Liver (tissue), 9 donors: ENCODE data around the gene AMY1C. TPM values are rescaled to one million over a fixed set of nuclear protein-coding genes. Genes with fewer than 3 reads are reported as not detected.

ENCODE experiments used
- DNase-seq: peaks from one replicate; pipeline ENCODE4 v3.0.0-alpha.2; 2017; ENCODE audit warnings: low spot score
- H3K27ac ChIP-seq, 2 donors: one replicate each; pipeline ENCODE4 v1.7.0; 2013; ENCODE audit warnings: inconsistent platforms in 2 of 2, low read length in 2 of 2, control low read depth in 1 of 2, low read depth in 1 of 2, mild to moderate bottlenecking in 1 of 2
- H3K27me3 ChIP-seq, 4 donors: one replicate each; pipeline versions ENCODE4 v1.6.1 to v1.7.0; 2013; ENCODE audit warnings: low read length in 3 of 4, inconsistent platforms in 1 of 4, mild to moderate bottlenecking in 1 of 4, moderate library complexity in 1 of 4; ENCODE audit not compliant: control insufficient read depth in 4 of 4, insufficient read depth in 4 of 4
- H3K36me3 ChIP-seq, 4 donors: one replicate each; pipeline versions ENCODE4 v1.6.1 to v1.7.0; 2013; ENCODE audit warnings: low read length in 3 of 4, mild to moderate bottlenecking in 3 of 4, low read depth in 1 of 4, moderate library complexity in 1 of 4; ENCODE audit not compliant: control insufficient read depth in 4 of 4, insufficient read depth in 3 of 4
- H3K4me1 ChIP-seq, 4 donors: one replicate each; pipeline versions ENCODE4 v1.6.1 to v1.7.0; 2013; ENCODE audit warnings: low read length in 3 of 4, mild to moderate bottlenecking in 3 of 4, moderate library complexity in 1 of 4; ENCODE audit not compliant: control insufficient read depth in 4 of 4, insufficient read depth in 4 of 4
- H3K4me3 ChIP-seq, 3 donors: one replicate each; pipeline versions ENCODE4 v1.6.1 to v1.7.0; 2013; ENCODE audit warnings: low read length in 3 of 3, control low read depth in 1 of 3, low read depth in 1 of 3, mild to moderate bottlenecking in 1 of 3
- H3K9ac ChIP-seq, 2 donors: one replicate each; pipeline ENCODE4 v1.7.0; 2013; ENCODE audit warnings: low read length in 2 of 2, mild to moderate bottlenecking in 2 of 2, moderate library complexity in 2 of 2, control low read depth in 1 of 2, low read depth in 1 of 2
- H3K9me3 ChIP-seq, 4 donors: one replicate each; pipeline versions ENCODE4 v1.6.1 to v1.7.0; 2013; ENCODE audit warnings: low read length in 3 of 4; ENCODE audit not compliant: control insufficient read depth in 4 of 4
- ATF3 ChIP-seq: IDR thresholded peaks from 2 replicates; pipeline ENCODE4 v1.6.1; 2016; ENCODE audit warnings: antibody characterized with exemption
- EGR1 ChIP-seq, 2 donors: IDR thresholded peaks; 2 replicates each; pipeline ENCODE4 v1.6.1; 2016 to 2018; ENCODE audit warnings: antibody characterized with exemption in 2 of 2, low read depth in 2 of 2
- FOXA1 ChIP-seq: IDR thresholded peaks from 2 replicates; pipeline ENCODE4 v1.6.1; 2016; ENCODE audit warnings: antibody characterized with exemption
- FOXA2 ChIP-seq: IDR thresholded peaks from 2 replicates; pipeline ENCODE4 v1.6.1; 2016; ENCODE audit warnings: antibody characterized with exemption
- GABPA ChIP-seq, 2 donors: IDR thresholded peaks in 1 of 2; conservative IDR thresholded peaks in 1 of 2; 2 replicates each; pipeline ENCODE4 v1.6.1; 2016; ENCODE audit warnings: antibody characterized with exemption in 2 of 2, mild to moderate bottlenecking in 1 of 2, moderate library complexity in 1 of 2
- HNF4A ChIP-seq, 2 donors: conservative IDR thresholded peaks; 2 replicates each; pipeline ENCODE4 v1.6.1; 2016; ENCODE audit warnings: antibody characterized with exemption in 2 of 2, mild to moderate bottlenecking in 2 of 2
- HNF4G ChIP-seq: IDR thresholded peaks from 2 replicates; pipeline ENCODE4 v1.6.1; 2016; ENCODE audit warnings: antibody characterized with exemption
- JUND ChIP-seq, 2 donors: IDR thresholded peaks; 2 replicates each; pipeline ENCODE4 v1.6.1; 2016; ENCODE audit warnings: antibody characterized with exemption in 2 of 2
- MAX ChIP-seq: IDR thresholded peaks from 2 replicates; pipeline ENCODE4 v1.6.1; 2016; ENCODE audit warnings: antibody characterized with exemption
- NR2F2 ChIP-seq: IDR thresholded peaks from 2 replicates; pipeline ENCODE4 v1.6.1; 2016; ENCODE audit warnings: antibody characterized with exemption
- RAD21 ChIP-seq, 2 donors: IDR thresholded peaks; 2 replicates each; pipeline ENCODE4 v1.6.1; 2016; ENCODE audit warnings: antibody characterized with exemption in 2 of 2, mild to moderate bottlenecking in 2 of 2
- REST ChIP-seq: IDR thresholded peaks from 2 replicates; pipeline ENCODE4 v1.6.1; 2016; ENCODE audit warnings: antibody characterized with exemption, mild to moderate bottlenecking
- RXRA ChIP-seq, 2 donors: IDR thresholded peaks; 2 replicates each; pipeline ENCODE4 v1.6.1; 2017 to 2018; ENCODE audit warnings: antibody characterized with exemption in 2 of 2, mild to moderate bottlenecking in 1 of 2
- SP1 ChIP-seq: IDR thresholded peaks from 2 replicates; pipeline ENCODE4 v1.6.1; 2018; ENCODE audit warnings: antibody characterized with exemption, mild to moderate bottlenecking
- TAF1 ChIP-seq: conservative IDR thresholded peaks from 2 replicates; pipeline ENCODE4 v1.6.1; 2016; ENCODE audit warnings: antibody characterized with exemption, mild to moderate bottlenecking
- ZBTB33 ChIP-seq: IDR thresholded peaks from 2 replicates; pipeline ENCODE4 v1.6.1; 2016; ENCODE audit warnings: antibody characterized with exemption
- WGBS: extraction: QIAGEN DNeasy Blood & Tissue Kit; methylation state at CpG from one replicate; pipeline ENCODE4 v1.1.7; 2013; 5-methylcytosine and 5-hydroxymethylcytosine counted together
- polyA plus RNA-seq, 2 donors: library from polyadenylated mRNA; stranded (reverse) in 1 of 2; unstranded in 1 of 2; fragments of 200-250 nt in 1 of 2; fragments of >200 nt in 1 of 2; fragmentation: Nextera tagmentation in 1 of 2; extraction: Ambion mirVana in 1 of 2; gene quantifications; one replicate each; pipeline versions ENCODE4 v1.2.1 to v1.2.3, GENCODE V29; 2013 to 2015
- total RNA-seq, 2 donors: library from RNA; depleted of rRNA; stranded (reverse); fragments of >200 nt; gene quantifications; one replicate each; pipeline ENCODE4 v1.2.3, GENCODE V29; 2014
- donor health status: healthy.
- donor health status: healthy.
- donor health status: healthy.
- donor health status: healthy.
- donor health status: healthy.

AMY1C gene
- total and polyA plus RNA-seq, 4 donors: not detected

GRCh38 chr1:103779932-103780331 is 30.2 kb downstream of the AMY1C start:
- no peaks in the 10 kb centered on the region for H3K36me3 ChIP-seq
- no peak overlapping the region for H3K9ac ChIP-seq
- TF ChIP-seq SP1: no peak
- TF ChIP-seq REST: no peak
- no peak for TF ChIP-seq EGR1 (IDR thresholded peaks at IDR 0.05; ENCODE audit: low read depth in 2 of 2)
- no peak for TF ChIP-seq MAX
- no peak for TF ChIP-seq GABPA (IDR thresholded peaks at IDR 0.05 in 1 of 2, conservative IDR thresholded peaks at IDR 0.05 in 1 of 2)
- no peak for TF ChIP-seq FOXA2
- TF ChIP-seq HNF4G: no peak
- no peak for TF ChIP-seq NR2F2
- TF ChIP-seq RAD21 (IDR thresholded peaks at IDR 0.05): no peak
- no peak for TF ChIP-seq HNF4A (conservative IDR thresholded peaks at IDR 0.05)
- no peaks in the 10 kb centered on the region for H3K9me3 ChIP-seq
- no peaks in the 10 kb centered on the region for H3K4me1 ChIP-seq
- no peak for DNase-seq
- no peak overlapping the region for H3K4me3 ChIP-seq
- H3K27me3 ChIP-seq: no peaks in the 10 kb centered on the region
- H3K27ac ChIP-seq: no peak overlapping the region

GRCh38 chr1:103783944-103784377 is 34.3 kb downstream of the AMY1C start:
- Histone ChIP-seq H3K36me3 (no peaks in the 10 kb centered on the region), H3K4me3 (no peak overlapping the region), H3K9ac (no peak overlapping the region), H3K4me1 (no peaks in the 10 kb centered on the region), H3K9me3 (no peaks in the 10 kb centered on the region), H3K27me3 (no peaks in the 10 kb centered on the region), H3K27ac (no peak overlapping the region)
- DNase-seq: no peak
- 59% methylated on average over 4 of the region's 4 CpGs for WGBS
- TF ChIP-seq RXRA (IDR thresholded peaks at IDR 0.05): no peak
- TF ChIP-seq HNF4A (conservative IDR thresholded peaks at IDR 0.05): no peak
- TF ChIP-seq FOXA2: no peak
- no peak for TF ChIP-seq SP1
- no peak for TF ChIP-seq JUND (IDR thresholded peaks at IDR 0.05)
- TF ChIP-seq FOXA1: no peak
- TF ChIP-seq ZBTB33: no peak
- TF ChIP-seq RAD21 (IDR thresholded peaks at IDR 0.05): no peak
- no peak for TF ChIP-seq ATF3
- TF ChIP-seq TAF1: no peak
- no peak for TF ChIP-seq REST
